ENCODE data around the gene ELOVL1.
"Not testable (repeated sequence)": the region's sequence is repeated elsewhere in the genome, so short reads cannot be mapped to it uniquely, and the experiment has no call there.

Gene ELOVL1

GRCh38 chr1:43367904-43368645, at the start of gene ELOVL1:
Gene ELOVL1, minus strand, starts transcription at chr1:43368011. Its CDS starts 2,402 bp downstream, at chr1:43365609.
- FAIRE-seq (peak; percentile 87), DNase-seq (ENCODE audit: extremely low spot score, insufficient read length, low read depth) (peak; percentile 94)

GRCh38 chr1:43415901-43416300, 48.1 kb upstream of the ELOVL1 start:
- DNase-seq (ENCODE audit: extremely low spot score, insufficient read length, low read depth) (no peak), FAIRE-seq (no peak)

- DNase-seq (ENCODE audit: extremely low spot score, insufficient read length, low read depth) (peak; percentile 14), FAIRE-seq (no peak)
These were observed 46.9 kb upstream of the ELOVL1 start for GRCh38 chr1:43414634-43415223.

GRCh38 chr1:43413426-43413825, 45.6 kb upstream of the ELOVL1 start:
- not testable (repeated sequence) for FAIRE-seq; DNase-seq (ENCODE audit: extremely low spot score, insufficient read length, low read depth)

GRCh38 chr1:43410571-43410970, 42.8 kb upstream of the ELOVL1 start:
- DNase-seq (ENCODE audit: extremely low spot score, insufficient read length, low read depth) (no peak), FAIRE-seq (no peak)

- DNase-seq (ENCODE audit: extremely low spot score, insufficient read length, low read depth): no peak
These were observed 38.0 kb upstream of the ELOVL1 start for GRCh38 chr1:43405876-43406234.

GRCh38 chr1:43405219-43405875, 37.5 kb upstream of the ELOVL1 start:
- DNase-seq (ENCODE audit: extremely low spot score, insufficient read length, low read depth): no peak

More at GRCh38 chr1:43405876-43406234, 38.0 kb upstream of the ELOVL1 start:
- FAIRE-seq: no peak

GRCh38 chr1:43404353-43404752, 36.5 kb upstream of the ELOVL1 start:
- FAIRE-seq (no peak), DNase-seq (ENCODE audit: extremely low spot score, insufficient read length, low read depth) (no peak)

More at GRCh38 chr1:43405219-43405875, 37.5 kb upstream of the ELOVL1 start:
- FAIRE-seq: no peak

- FAIRE-seq: no peak
- no peak for DNase-seq (ENCODE audit: extremely low spot score, insufficient read length, low read depth)
These were observed 34.5 kb upstream of the ELOVL1 start for GRCh38 chr1:43402089-43402865.

GRCh38 chr1:43400441-43400840, 32.6 kb upstream of the ELOVL1 start:
- FAIRE-seq; DNase-seq (ENCODE audit: extremely low spot score, insufficient read length, low read depth): not testable (repeated sequence)

GRCh38 chr1:43398227-43398626, 30.4 kb upstream of the ELOVL1 start:
- DNase-seq (ENCODE audit: extremely low spot score, insufficient read length, low read depth) (no peak), FAIRE-seq (no peak)

- DNase-seq (ENCODE audit: extremely low spot score, insufficient read length, low read depth) (no peak), FAIRE-seq (no peak)
These were observed 28.2 kb upstream of the ELOVL1 start for GRCh38 chr1:43396059-43396458.

GRCh38 chr1:43395523-43395922, 27.7 kb upstream of the ELOVL1 start:
- FAIRE-seq: no peak

GRCh38 chr1:43392702-43393101, 24.9 kb upstream of the ELOVL1 start:
- no peak for FAIRE-seq
- no peak for DNase-seq (ENCODE audit: extremely low spot score, insufficient read length, low read depth)

More at GRCh38 chr1:43395523-43395922, 27.7 kb upstream of the ELOVL1 start:
- DNase-seq (ENCODE audit: extremely low spot score, insufficient read length, low read depth): no peak

- DNase-seq (ENCODE audit: extremely low spot score, insufficient read length, low read depth) (peak; percentile 89), FAIRE-seq (peak; percentile 96)
These were observed 21.8 kb upstream of the ELOVL1 start, which contains the start of the genes MED8 and SZT2 for GRCh38 chr1:43389326-43390313. Gene MED8, minus strand, starts transcription at chr1:43389800. Its CDS starts 36 bp downstream, at chr1:43389764. Gene SZT2, plus strand, starts transcription at chr1:43389899. Its CDS starts 70 bp downstream, at chr1:43389969.

GRCh38 chr1:43388613-43389012, 20.8 kb upstream of the ELOVL1 start:
- DNase-seq (ENCODE audit: extremely low spot score, insufficient read length, low read depth) (no peak), FAIRE-seq (no peak)

GRCh38 chr1:43387976-43388599, 20.3 kb upstream of the ELOVL1 start:
- FAIRE-seq: no peak

GRCh38 chr1:43386676-43387075, 18.9 kb upstream of the ELOVL1 start:
- DNase-seq (ENCODE audit: extremely low spot score, insufficient read length, low read depth) (no peak), FAIRE-seq (no peak)

More at GRCh38 chr1:43387976-43388599, 20.3 kb upstream of the ELOVL1 start:
- DNase-seq (ENCODE audit: extremely low spot score, insufficient read length, low read depth): no peak
